Right ventricle myocardium superior (tissue), 1 donor: Measurements from ENCODE around the gene MELTF. TPM values are rescaled to one million over a fixed set of nuclear protein-coding genes. Genes with fewer than 3 reads are reported as not detected.

Source experiments
- ATAC-seq: fragments of 200-7000 bp; cut with Tn5 transposase; one replicate; pipeline ENCODE4 v1.9.1; 2020; ENCODE audit warnings: mild to moderate bottlenecking; ENCODE audit not compliant: poor library complexity
- DNase-seq: peaks from one replicate; pipeline ENCODE4 v3.0.0-alpha.2; 2020
- intact Hi-C: fragments of 100-400 bp; cut with DNase I; formaldehyde crosslinking; loops from one replicate; pipeline ENCODE4 v1.11.2; 2022
- total RNA-seq: library from RNA; stranded (reverse); fragmentation: NEBNext Ultra II Directional; extraction: Animal tissue kit (Norgen Biotek cat#: 25700); gene quantifications from one replicate; pipeline ENCODE4 v1.2.1, GENCODE V29; 2021
- donor health status: DM: no; HTN: yes; CAD: no; lungs with severe emphysema.

MELTF gene
- total RNA-seq, 1 donor from 2014 or later: 3.1 TPM

DNA sequence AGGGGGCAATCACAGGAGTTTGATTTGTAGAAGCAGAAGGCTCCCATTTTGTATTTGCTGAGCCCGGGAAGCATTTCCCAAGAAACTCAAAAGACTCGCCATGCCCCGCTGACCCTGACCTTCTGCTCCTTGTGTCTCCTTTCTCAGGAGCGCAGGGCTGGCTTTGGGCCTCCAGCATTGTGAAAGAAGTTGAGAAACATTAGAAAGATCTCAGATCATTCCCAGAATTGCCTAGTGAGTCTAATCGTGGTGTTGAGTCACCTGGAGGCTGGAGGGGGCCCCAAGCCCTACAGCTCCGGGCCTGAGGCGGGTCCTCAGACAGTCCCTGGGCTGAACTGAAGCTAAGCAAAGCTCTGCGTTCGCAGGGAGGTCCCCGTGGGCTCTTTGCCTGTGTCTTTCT lies 50.1 kb downstream of the MELTF start:
- DNase-seq: no peak
- intact Hi-C loops: loop anchor here (10.0 kb wide), 1 partner anchor 205 kb away; no protein-coding TSS in a partner anchor
- no peak for ATAC-seq

DNA sequence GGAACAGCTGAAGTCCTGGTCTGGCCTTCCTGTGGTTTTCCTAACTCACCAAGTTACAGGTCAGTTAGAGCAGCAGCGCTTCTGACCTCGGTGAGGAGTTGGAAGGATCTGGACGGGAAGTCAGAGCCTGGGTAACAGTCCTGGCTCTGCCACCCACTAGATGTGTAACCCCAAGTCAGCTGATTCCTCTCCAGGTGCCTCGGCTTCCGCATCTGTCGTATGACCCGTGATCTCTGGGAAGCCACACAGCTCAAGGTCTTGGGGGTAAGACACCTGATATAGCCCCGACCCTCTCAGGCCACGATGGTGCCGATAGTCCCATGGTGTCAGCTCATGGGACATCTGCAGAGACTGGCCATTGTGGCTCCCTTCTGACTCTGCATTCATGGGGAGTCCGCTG lies 52.7 kb downstream of the MELTF start:
- intact Hi-C loops: loop anchor here (10.0 kb wide), 1 partner anchor 208 kb away; no protein-coding TSS in a partner anchor
- DNase-seq (no peak), ATAC-seq (no peak)

DNA sequence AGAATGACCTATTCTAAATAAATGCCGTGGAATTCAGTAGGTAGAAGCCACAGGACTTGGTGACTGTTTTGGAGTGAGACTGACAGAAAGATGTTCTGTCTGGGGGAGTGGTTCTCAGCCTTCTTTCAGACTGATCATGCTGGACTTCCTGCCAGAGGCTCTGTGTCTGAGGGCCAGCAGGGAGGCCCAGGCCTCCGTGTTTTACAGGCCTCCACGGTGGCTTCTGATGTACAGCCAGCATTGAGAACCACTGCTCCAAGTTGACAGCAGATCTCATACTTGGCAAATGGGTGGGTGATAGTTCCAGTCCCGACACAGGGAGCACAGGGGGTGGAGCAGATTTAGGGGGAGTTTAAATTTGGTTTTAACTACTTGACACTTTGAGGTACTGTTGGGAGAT lies 54.3 kb downstream of the MELTF start:
- intact Hi-C loops: loop anchor here (10.0 kb wide), 1 partner anchor 209 kb away; no protein-coding TSS in a partner anchor
- ATAC-seq (no peak), DNase-seq (no peak)

DNA sequence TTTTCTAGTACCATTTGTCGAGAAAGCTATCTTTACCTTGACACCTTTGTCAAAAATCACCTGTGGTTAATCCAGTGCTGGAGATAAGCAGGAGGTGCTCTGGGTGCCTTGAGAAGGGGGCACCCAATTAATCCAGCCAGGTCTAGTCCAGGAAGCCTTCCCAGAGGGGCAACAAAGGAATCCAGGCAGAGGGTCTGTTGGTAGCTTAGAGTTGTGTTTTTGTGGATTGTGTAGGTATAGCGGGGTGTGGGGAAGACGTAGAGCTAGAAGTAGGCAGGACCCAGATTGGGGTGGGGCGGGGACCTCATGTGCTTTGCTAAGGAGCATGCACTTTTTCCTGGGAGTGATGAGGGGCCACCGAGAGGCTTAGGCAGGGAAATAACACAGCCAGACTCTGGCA lies 55.0 kb downstream of the MELTF start:
- intact Hi-C loops: loop anchor here (10.0 kb wide), 1 partner anchor 210 kb away; no protein-coding TSS in a partner anchor
- DNase-seq (no peak), ATAC-seq (no peak)

DNA sequence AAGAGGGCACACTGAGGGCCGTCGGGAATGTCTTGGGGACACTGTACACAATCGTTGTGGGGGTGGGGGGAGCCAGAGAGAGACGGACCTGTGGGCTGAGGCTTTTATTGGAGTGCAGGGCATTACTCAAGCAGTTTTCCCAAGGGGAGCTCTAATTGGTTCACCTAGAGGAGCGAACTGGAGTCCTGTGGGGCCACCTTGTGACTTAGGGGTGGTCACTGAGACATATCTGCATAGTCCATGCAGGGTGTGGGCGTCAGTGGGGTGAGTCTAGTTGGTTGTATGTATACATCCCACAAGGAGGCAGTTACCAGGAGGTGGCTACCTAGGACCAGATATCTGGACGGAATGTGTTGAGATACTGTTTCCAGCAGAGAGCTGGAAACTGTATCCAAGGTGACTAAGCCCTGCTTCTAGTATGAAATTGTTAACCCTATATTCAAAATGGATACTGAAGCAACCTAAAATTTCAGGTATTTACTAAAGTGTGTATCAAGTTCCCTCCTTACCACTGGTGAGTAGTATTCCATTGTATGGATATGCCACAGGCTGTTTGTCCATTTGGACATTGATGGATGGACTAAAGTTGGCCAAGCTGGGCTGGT lies 58.4 kb downstream of the MELTF start:
- intact Hi-C loops: loop anchor here (10.0 kb wide), 1 partner anchor 214 kb away; no protein-coding TSS in a partner anchor
- ATAC-seq (no peak), DNase-seq (no peak)

DNA sequence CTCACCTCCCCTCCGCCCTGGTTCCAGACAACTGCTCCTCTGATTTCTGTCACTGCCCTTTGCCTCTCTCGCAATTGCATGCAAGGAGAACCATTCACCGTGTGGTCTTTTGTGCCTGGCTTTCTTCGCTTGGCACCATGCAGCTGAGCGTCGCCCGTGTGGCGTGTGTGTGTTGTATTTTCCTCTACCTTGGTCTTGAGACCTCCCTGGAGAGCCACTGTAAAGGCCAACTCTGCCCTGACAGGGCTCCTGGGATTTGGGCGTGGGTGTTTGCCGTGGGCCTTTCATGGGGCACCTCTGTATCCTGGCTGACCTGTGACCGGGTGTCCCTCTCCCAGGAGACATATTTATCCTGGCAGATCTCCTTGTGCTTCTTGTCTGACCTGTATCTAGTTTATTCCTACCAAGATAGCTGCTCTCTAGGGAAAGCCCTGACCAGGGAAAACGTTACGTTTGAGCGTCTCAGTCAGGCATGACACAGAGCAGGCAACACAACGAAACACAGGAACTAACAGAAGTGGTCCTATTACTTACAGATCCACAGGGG lies 59.0 kb downstream of the MELTF start:
- intact Hi-C loops: loop anchor here (10.0 kb wide), 1 partner anchor 214 kb away; no protein-coding TSS in a partner anchor
- no peak for ATAC-seq
- no peak for DNase-seq

DNA sequence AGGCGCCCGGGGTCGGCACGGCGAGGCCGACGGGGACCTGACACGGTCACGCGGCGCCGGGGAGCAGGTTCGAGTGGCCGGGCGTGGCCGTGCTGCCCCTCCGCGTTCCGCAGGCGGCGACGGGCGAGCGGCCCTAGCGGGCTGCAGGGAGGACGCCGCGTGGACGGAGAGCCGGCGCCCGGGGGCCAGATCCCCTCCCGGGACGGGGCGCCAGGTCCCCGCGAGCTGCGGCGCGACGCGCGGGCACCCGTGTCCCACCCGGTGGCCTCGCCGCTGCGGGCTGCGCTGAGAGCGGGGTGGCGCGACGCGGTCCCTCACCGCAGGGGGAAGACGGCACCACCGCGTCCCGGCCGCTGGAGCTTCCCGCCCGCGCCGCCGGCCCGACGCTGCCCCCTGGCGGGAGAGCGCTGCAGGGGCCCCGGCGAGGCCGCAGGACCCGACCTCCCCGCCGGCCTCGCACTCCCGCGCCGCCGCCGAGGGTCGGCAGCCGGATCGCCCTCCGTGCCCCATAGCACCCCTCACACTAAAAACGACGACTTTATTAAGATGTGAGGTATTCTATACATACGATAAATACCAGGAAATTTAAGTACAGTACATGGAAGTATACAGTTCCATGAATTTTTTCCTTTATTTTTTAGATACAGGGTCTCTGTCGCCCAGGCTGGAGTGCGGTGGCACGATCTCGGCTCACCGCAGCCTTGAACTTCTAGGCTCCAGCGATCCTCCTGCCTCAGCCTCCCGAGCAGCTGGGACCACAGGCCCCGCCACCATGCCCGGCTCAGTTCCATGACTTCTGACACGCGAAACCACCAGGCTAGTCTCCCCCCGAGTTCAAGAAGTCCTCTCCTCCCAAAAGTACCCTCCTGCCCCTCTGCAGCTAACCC lies 59.7 kb downstream of the MELTF start:
- intact Hi-C loops: loop anchor here (10.0 kb wide), 1 partner anchor 215 kb away; no protein-coding TSS in a partner anchor
- DNase-seq (peak; percentile 80), ATAC-seq (peak; percentile 91)

DNA sequence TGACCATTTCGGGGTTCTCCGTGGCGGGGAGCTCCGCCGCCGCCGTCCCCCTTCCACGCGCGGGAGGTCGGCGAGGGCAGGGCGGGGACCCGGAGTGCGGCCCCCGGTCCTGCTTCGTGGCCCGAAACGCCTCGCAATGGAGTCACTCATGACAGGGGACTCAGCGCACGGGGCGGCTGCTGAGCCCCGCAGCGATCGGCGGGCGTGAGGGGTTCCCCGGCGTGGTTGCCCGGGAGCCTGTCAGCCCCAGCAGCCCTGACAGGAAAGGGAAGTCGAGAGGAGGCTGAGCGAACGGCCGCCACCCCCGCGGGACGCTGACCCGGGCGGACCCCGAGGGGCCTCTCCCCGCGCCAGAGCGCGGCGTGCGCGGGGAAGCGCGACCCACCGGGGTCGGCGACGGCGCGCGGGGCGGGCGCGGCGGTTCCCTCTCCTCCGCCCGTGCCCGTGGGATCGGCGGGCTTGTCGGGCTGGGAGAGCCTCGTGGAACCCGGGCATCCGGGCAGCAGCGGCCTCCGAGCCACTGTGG lies 60.4 kb downstream of the MELTF start:
- peak; percentile 58 for DNase-seq
- peak; percentile 9 for ATAC-seq
- intact Hi-C loops: no loop called here

DNA sequence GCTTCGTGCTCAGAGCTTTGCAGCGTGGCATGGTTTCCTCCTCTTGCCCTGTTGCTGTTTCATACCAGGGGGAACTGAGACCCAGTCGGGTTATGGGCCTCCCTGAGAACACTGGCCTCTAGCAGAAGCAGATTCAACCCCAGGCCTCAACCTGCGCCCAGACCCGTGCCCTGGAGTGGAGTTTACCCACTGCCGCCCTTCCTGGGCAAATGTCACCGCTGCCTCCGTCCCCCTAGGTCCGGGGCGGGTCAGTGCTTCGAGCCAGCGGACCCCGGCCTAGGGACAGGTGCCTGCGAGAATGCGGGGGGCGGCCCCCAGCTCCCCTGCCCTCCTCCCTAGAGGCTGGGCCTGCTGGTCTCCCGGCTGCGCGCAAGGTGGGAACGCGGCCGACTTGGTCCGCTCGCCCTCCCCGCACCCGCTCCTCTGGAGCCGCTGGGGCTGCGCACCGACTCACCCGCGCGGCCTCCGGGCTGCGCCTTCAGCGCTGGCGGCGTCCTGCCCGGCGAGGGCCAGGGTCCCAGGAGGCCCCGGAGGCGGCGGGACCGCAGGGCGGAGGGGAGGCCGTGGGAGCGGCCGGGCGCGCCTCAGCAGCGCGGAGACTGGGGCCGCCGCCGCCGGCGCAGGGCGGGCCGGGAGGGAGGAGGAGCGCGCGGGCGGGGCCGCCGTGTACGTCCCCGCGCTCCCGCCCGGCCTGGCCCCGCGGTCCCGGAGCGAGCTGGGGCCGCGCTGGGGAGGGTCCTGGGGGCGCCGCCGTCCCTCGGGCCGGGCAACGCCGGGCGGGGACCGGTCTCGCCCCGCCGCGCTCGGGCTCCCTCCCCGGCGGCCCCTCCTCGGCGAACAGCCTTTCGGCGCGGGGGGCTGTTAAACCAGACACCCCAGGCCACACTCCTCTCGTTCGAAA lies 61.1 kb downstream of the MELTF start, which contains the start of gene PIGZ:
Gene PIGZ, minus strand, starts transcription at position 601 of the 901 bp plus-strand sequence. CDS start 16,802 bp downstream, outside the sequence.
- DNase-seq (peak; percentile 69), ATAC-seq (peak; percentile 86)
- intact Hi-C loops: no loop called here

DNA sequence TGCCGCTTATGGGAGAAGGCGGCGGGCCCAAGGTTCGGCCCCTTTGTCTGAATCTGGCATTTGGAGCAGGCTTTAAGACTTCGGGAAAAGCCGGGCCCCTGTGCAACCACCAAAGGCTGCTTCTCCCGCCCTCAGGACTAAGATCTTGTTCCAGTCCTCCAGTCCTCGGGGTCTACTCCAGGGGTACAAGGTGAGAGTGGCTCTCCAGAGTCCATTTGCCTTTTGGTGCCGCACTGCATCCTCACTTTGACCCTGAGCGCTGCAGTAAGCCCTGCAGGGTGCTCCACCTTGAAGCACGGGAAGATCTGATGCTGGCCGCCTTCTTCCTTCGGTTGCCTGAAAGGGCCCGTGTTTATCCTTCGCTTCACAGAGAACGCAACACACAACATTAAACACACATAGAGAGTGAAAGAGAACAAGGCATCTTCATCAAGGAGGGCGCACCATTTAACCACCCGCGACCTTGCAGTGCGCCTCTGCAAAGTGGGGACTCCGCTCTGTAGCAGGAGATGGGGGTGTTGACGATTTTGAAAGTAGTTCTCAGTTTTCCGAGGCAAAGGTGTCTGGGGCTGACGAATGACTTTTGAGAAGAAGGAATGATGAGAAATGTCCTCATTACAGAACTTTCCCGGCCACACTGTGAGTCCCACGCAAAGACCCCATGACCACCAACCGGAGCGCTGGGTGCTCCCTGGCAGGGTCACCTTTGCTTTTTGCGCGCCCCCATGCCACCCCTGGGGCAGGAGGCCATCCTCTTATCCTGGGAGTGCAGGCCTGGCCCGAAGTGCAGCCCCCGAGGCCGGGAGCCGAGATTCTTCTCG lies 62.0 kb downstream of the MELTF start:
- DNase-seq: no peak
- intact Hi-C loops: no loop called here
- no peak for ATAC-seq

DNA sequence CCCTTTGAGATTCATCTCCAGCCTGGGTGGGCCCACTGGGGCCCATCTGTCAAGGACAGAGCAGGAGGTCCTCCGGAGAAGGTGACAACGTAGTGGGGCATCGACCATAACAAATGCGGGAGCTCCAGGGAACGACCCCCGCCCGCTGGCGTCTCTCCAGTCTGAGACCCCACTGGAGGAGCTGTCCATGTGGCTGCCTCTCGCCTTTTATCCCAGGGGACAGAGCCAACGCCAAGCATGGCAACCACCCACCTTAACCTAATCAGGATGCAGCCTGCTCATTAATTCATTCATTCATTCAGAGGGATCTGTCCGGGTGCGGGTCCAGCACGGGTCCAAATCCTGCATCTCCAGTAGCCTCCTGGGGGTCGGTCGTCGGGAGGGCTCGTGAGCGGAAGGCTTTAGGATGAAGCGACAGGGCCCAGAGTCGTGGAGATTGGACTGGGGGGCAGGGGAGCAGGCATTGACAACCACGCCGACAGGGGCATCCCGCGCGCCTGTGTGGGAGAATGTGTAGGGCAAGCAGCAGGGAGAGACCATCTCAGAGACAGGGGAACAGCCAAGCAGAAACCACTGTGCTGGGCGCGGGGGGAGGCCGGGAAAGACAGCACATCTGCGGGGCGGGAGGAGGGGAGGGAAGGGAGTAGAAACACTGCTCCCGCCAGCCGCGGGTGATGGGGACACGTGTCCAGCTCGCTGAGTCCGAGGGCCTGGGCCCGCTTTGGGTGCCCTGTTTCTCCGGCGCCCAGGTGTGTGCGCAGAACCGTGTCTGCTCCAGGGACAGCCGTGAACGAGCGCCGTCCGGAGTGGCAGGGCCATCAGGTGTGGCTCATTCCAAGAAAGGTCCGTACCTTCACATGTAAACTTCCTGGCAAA lies 62.9 kb downstream of the MELTF start:
- DNase-seq: no peak
- no peak for ATAC-seq
- intact Hi-C loops: no loop called here

DNA sequence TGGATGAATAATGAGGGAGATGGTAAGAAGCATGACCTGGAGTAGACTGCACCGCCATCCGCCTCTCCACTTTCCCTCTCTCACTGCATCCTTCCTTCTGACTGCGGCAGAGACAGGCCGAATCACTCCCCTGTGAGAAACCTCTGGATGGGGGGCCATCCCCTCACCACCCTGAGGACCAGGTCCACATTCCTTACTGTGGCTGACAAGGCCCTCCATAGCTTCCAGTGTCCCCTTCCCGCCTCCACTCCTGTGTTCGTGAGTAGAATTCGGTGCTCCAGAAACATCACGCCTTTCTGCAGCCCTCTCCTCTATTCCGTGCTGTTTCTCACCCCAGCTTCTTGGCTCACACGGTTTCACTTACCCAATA lies 63.8 kb downstream of the MELTF start:
- intact Hi-C loops: no loop called here

DNA sequence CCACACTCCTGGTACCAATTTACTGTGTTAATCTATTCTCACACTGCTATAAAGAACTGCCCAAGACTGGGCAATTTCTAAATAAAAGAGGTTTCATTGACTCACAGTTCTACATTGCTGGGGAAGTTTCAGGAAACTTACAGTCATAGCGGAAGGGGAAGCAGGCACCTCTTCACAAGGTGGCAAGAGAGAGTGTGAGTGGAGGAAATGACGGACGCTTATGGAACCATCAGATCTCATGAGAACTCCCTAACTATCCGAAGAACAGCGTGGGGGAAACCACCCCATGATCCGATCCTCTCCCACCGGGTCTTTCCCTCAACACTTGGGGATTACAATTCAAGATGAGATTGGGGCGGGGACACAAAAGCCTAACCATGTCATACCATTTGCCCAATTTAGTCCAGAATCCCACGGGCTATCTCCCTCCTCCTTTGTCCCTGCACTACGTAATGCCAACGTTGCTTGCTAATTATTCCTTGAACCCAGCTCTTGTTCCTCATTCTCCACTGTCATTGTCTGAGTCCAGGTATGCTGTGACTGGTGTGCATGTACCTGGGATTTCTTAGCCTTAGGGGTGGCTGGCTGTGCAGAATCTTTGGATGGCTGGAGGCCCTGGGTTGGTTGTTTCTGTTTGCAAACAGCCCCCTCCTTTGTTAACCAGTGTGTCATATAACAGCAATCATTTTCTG lies 64.4 kb downstream of the MELTF start:
- DNase-seq (no peak), ATAC-seq (no peak)
- intact Hi-C loops: no loop called here

More for the DNA sequence above, 63.8 kb downstream of the MELTF start:
- no peak for DNase-seq
- no peak for ATAC-seq

DNA sequence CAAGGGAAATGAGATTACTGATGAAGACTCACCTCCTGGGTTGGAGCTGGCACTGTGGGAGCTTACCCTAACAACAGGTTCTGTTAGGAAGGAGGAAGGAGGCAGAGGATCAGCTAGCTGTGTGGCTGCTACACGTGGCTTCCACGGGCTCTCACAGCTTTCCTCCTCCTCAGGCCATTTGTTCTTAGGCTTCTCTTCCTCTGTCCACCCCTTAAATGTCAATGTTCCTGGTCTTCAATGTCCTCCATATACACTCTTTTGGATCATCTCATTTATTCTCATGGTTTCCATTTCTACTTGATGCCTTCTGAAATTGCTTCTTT lies 66.0 kb downstream of the MELTF start:
- intact Hi-C loops: no loop called here
- no peak for ATAC-seq
- no peak for DNase-seq

DNA sequence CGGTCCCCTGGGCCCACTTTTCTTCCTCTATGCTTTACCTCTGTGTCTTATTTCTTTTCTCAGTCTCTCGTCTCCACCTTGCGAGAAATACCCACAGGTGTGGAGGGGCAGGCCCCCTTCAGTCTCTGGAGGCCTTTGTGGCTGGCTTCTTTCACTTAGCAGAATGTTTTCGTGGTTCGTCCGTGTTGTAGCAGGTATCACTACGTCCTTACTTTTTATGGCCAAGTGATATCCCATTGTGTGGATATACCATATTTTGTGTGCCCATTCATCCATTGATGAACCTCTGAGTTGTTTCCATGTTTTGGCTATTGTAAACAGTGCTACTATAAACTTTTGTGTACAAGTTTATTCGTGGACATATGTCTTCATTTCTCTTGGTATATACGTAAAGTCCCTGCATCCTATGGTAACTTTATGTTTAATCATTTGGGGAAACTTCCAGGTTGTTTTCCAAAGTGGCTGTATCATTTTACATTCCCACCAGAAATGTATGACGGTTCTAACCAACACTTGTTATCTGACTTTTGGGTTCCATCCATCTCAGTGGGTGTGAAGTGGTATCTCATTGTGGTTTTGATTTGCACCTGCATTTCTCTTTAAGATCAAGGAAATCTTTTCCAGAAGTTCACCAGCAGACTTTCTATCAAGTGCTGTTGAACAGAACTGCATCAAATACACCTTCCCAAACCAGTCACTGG lies 66.5 kb downstream of the MELTF start:
- no peak for DNase-seq
- no peak for ATAC-seq
- intact Hi-C loops: no loop called here
